Measurements from ENCODE around the gene UNC13A. TPM values are rescaled to one million over a fixed set of nuclear protein-coding genes. Genes with fewer than 3 reads are reported as not detected.

Gene UNC13A
- total RNA-seq, 6 experiments from 2014 or later: 0.07 to 0.71 (median 0.21) TPM

- no peak overlapping the region for H3K4me3 Mint-ChIP-seq
- H3K27me3 Mint-ChIP-seq (ENCODE audit: insufficient read depth): peaks cover 4% of the 10 kb centered on the region; the same call in 1 of the 2 replicates
- no peak overlapping the region for H3K27ac Mint-ChIP-seq
- no peaks in the 10 kb centered on the region for H3K9me3 Mint-ChIP-seq
- H3K4me1 Mint-ChIP-seq (ENCODE audit: low read depth): peaks cover 15% of the 10 kb centered on the region
- DNase-seq: no peak
- TF ChIP-seq CTCF (IDR thresholded peaks at IDR 0.05): no peak
- H3K36me3 Mint-ChIP-seq (ENCODE audit: low read depth): peaks cover 12% of the 10 kb centered on the region
Measured at GRCh38 chr19:17562097-17562496, 126.1 kb downstream of the UNC13A start.

GRCh38 chr19:17560205-17560595 is 128.0 kb downstream of the UNC13A start:
- no peak for TF ChIP-seq CTCF (IDR thresholded peaks at IDR 0.05)
- peak; percentile 12 for DNase-seq
- Mint-ChIP-seq H3K36me3 (ENCODE audit: low read depth) (peaks cover 12% of the 10 kb centered on the region), H3K27me3 (ENCODE audit: insufficient read depth) (peaks cover 4% of the 10 kb centered on the region; the same call in 1 of the 2 replicates), H3K4me1 (ENCODE audit: low read depth) (peaks cover 24% of the 10 kb centered on the region), H3K27ac (peak overlapping the region; percentile 92), H3K4me3 (peak overlapping the region; percentile 59; the same call in 1 of the 2 replicates), H3K9me3 (no peaks in the 10 kb centered on the region)

GRCh38 chr19:17557466-17557865 is 130.7 kb downstream of the UNC13A start:
- Mint-ChIP-seq H3K27me3 (ENCODE audit: insufficient read depth) (no peaks in the 10 kb centered on the region), H3K27ac (no peak overlapping the region), H3K9me3 (no peaks in the 10 kb centered on the region), H3K4me3 (no peak overlapping the region), H3K36me3 (ENCODE audit: low read depth) (peaks cover 7% of the 10 kb centered on the region; the same call in 1 of the 2 replicates), H3K4me1 (ENCODE audit: low read depth) (peaks cover 40% of the 10 kb centered on the region)
- no peak for DNase-seq
- no peak for TF ChIP-seq CTCF (IDR thresholded peaks at IDR 0.05)

- Mint-ChIP-seq H3K27ac (no peak overlapping the region), H3K27me3 (ENCODE audit: insufficient read depth) (no peaks in the 10 kb centered on the region), H3K36me3 (ENCODE audit: low read depth) (peaks cover 7% of the 10 kb centered on the region; the same call in 1 of the 2 replicates), H3K4me1 (ENCODE audit: low read depth) (peaks cover 40% of the 10 kb centered on the region), H3K9me3 (no peaks in the 10 kb centered on the region), H3K4me3 (peak overlapping the region; percentile 91)
- no peak for TF ChIP-seq CTCF (IDR thresholded peaks at IDR 0.05)
- DNase-seq: no peak
Measured at GRCh38 chr19:17556995-17557394, 131.2 kb downstream of the UNC13A start.

GRCh38 chr19:17555929-17556813 is 132.0 kb downstream of the UNC13A start:
- Mint-ChIP-seq H3K27me3 (ENCODE audit: insufficient read depth) (no peaks in the 10 kb centered on the region), H3K36me3 (ENCODE audit: low read depth) (peaks cover 7% of the 10 kb centered on the region; the same call in 1 of the 2 replicates), H3K4me1 (ENCODE audit: low read depth) (peaks cover 40% of the 10 kb centered on the region), H3K27ac (peak overlapping the region; percentile 69), H3K9me3 (no peaks in the 10 kb centered on the region), H3K4me3 (peak overlapping the region; percentile 91)
- DNase-seq: peak; percentile 14
- peak; percentile 31; the same call in 1 of the 2 replicates for TF ChIP-seq CTCF (IDR thresholded peaks at IDR 0.05)

Measured in HFFc6 (cell line).